Mucosa of descending colon (tissue), 3 donors: ENCODE measurements around the gene ARHGEF1. TPM values are rescaled to one million over a fixed set of nuclear protein-coding genes. Genes with fewer than 3 reads are reported as not detected.

Experiments used
- ATAC-seq: fragments of 200-7000 bp; cut with Tn5 transposase; one replicate; pipeline ENCODE4 v1.9.1; 2020; ENCODE audit warnings: mild to moderate bottlenecking, moderate library complexity
- DNase-seq, 3 donors: peaks; one replicate each; pipeline ENCODE4 v3.0.0-alpha.2; 2020
- H3K36me3 ChIP-seq: fragments of 200-600 bp; one replicate; pipeline ENCODE4 v1.8.0; 2021; ENCODE audit warnings: low read depth, mild to moderate bottlenecking
- H3K4me1 ChIP-seq: fragments of 200-600 bp; one replicate; pipeline ENCODE4 v1.8.0; 2021; ENCODE audit warnings: low read depth, mild to moderate bottlenecking
- H3K4me3 ChIP-seq: fragments of 200-600 bp; one replicate; pipeline ENCODE4 v1.8.0; 2021; ENCODE audit warnings: mild to moderate bottlenecking
- H3K9me3 ChIP-seq: fragments of 200-600 bp; one replicate; pipeline ENCODE4 v1.8.0; 2021; ENCODE audit warnings: mild to moderate bottlenecking
- intact Hi-C, 2 donors: fragments of 100-400 bp; cut with DNase I in 1 of 2; cut with micrococcal nuclease in 1 of 2; formaldehyde crosslinking; loops; one replicate each; pipeline versions ENCODE4 v1.11.0 to v1.11.1; 2022; cut with DNase I, micrococcal nuclease
- total RNA-seq, 3 donors: library from RNA; stranded (reverse); fragmentation: NEBNext Ultra II Directional in 2 of 3; extraction: Animal tissue kit (Norgen Biotek cat#: 25700) in 2 of 3; gene quantifications; one replicate each; pipeline versions ENCODE4 v1.2.1 to v1.2.4, GENCODE V29; 2021 to 2023
- TF ChIP-seq, protein P1 (sequence below): fragments of 200-600 bp; IDR thresholded peaks from one replicate; pipeline ENCODE4 v1.8.0; 2022; ENCODE audit warnings: antibody characterized with exemption, mild to moderate bottlenecking
- donor health status: DM: no; HTN: no; CAD: no; lungs with moderate emphysema.
- donor health status: DM: no; HTN: no; CAD: no.
- donor health status: DM: no; HTN: yes; CAD: no.

The ARHGEF1 gene
- total RNA-seq, 3 donors from 2014 or later = 84.9 to 125 (median 92.3) TPM

DNA sequence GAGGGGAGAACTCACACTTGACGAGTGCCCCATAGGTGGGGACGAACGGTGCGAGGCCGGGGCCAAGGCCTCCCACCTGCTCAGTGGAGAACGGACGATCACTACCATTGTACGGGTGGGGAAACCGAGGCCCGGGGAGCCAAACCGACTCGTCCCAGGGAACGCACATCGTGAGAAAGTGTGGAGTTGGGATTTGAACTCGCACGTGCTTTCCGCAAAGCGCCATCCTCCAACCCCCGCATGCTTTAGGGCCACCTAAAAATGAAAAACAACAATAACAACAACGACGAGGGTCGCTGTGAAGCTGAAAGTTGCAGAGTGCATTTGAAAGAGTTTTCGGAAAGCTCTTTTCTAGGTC is 458 bp downstream of the ARHGEF1 start:
- H3K9me3 ChIP-seq = no peaks in the 10 kb centered on the region
- DNase-seq = no peak
- no peak for ATAC-seq
- intact Hi-C loops = no loop called here
- peaks cover 36% of the 10 kb centered on the region for H3K4me1 ChIP-seq
- no peaks in the 10 kb centered on the region for H3K36me3 ChIP-seq
- H3K4me3 ChIP-seq = peak overlapping the region; percentile 93
- TF ChIP-seq, protein P1, sequence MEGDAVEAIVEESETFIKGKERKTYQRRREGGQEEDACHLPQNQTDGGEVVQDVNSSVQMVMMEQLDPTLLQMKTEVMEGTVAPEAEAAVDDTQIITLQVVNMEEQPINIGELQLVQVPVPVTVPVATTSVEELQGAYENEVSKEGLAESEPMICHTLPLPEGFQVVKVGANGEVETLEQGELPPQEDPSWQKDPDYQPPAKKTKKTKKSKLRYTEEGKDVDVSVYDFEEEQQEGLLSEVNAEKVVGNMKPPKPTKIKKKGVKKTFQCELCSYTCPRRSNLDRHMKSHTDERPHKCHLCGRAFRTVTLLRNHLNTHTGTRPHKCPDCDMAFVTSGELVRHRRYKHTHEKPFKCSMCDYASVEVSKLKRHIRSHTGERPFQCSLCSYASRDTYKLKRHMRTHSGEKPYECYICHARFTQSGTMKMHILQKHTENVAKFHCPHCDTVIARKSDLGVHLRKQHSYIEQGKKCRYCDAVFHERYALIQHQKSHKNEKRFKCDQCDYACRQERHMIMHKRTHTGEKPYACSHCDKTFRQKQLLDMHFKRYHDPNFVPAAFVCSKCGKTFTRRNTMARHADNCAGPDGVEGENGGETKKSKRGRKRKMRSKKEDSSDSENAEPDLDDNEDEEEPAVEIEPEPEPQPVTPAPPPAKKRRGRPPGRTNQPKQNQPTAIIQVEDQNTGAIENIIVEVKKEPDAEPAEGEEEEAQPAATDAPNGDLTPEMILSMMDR = no peak

DNA sequence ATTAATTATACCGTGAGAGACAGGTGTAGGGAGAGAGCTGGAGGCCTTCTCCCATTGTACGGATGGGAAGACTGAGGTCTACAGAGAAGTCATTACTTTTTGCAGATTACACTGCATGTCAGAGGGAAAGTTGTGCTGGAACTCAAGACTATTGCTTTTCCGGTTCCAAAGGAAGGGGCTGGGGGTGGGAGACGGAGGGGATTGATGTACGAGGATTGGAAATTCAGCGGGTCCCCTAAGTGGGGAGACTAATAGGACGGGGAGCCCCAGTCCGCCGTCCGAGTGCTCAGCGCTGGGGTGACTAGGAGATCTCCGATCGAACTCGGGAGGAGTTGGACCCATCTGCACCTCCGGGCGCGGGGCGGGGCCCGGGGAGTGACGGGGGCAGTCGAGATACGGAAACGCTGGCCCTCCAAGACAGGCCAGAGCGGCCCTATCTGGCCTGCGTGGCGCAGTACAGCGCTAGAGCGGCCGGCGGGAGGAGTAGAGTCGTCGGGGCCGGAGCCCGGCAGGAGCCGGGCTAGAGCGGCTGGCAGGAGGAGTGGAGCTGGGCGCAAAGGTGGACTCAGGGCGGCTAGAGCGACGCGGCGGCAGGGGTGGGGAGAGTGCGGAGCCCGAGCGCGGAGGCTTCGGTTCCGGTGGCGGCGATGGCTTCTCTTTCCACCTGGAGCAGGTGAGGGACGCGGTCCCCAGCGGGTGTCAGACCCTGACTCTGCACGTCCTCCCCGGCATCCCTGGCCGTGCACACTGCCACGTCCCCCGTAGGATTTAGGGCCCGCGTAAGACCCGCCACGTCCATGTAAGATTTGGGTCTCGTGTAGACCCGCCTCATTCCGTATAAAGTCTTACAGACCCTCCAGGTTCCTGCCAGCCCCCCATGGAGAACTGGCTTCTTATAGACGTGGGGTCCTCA is 1.1 kb downstream of the ARHGEF1 start:
- Histone ChIP-seq H3K36me3 (no peaks in the 10 kb centered on the region), H3K4me3 (peak overlapping the region; percentile 93), H3K9me3 (no peaks in the 10 kb centered on the region), H3K4me1 (peaks cover 36% of the 10 kb centered on the region)
- intact Hi-C loops = no loop called here
- TF ChIP-seq, protein P1 = no peak
- peak; percentile 94 to 99 (median 98) for DNase-seq
- ATAC-seq = peak; percentile 87

DNA sequence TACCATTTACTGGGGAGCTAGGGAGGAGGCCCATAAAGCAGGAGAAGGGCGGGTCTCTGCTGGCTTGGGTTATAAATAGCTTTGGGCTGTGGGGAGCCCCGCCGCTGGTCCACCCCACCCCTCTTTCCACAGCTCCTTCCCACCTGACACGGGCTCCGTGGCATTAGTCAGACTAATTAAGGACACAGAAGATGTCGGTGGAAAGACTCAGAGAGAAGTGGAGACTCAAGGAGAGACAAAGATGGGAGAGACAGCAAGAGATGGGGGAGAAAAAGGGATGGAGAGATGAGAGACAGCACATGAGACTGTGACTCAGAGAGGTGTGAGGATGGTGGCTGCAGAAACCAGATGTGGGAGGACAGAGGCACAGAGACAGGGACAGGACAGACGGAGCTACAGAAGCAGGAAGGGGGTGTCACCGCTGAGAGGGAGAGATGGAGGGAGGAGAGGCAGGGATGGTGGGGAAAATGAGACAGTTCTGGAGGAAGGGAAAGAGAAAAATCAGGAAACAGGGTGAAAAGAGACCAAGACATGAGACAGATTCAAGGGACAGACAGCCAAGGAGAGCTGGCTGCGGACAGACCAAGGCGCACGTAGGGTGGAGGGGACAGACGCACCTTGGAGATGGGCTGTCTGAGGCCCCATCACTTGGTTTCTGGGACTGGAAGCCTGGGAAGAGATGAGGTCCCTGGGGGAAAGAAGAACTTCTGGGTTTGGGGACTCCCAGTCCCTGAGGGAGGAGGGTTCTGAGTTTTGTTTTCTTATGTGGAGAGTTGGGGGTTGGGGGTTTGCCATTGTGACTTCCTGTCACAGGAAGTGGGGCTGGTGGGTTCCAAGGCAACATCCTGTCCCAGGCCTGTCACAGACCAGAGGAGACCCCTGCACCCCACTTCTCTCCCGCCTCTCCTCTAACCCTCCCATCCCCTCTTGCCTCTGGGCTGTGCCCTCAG is 4.1 kb downstream of the ARHGEF1 start:
- TF ChIP-seq, protein P1 = no peak
- intact Hi-C loops = no loop called here

DNA sequence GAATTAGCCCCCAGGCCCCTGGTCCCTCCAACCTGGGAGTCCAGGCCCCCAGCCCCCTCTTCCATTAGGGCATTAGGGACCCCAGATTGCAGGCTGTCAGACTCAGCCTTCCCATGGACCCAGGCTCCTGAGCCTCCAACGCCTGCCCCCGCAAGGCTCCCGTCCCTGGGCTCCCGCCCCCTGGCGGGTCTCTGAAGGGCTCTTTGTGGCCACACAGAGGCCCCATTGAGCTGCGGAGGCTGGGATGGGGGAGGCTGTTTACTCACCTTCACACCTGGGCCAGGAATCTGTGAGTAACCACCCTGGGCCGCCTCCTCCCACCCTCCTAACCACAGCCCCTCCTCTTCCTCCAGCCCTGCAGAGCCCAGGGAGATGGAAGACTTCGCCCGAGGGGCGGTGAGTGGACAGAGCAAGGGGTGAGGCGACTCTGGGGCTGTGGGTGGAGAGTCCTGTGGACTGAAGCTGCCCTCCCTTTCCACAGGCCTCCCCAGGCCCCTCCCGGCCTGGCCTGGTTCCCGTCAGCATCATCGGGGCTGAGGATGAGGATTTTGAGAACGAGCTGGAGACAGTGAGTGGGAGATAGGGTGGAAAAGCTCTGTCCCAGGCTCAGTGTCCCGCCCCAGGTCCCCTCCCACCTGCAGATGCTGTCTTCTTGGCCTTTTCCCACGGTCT is 4.9 kb downstream of the ARHGEF1 start:
- H3K9me3 ChIP-seq = no peaks in the 10 kb centered on the region
- TF ChIP-seq, protein P1 = no peak
- H3K4me1 ChIP-seq = peaks cover 33% of the 10 kb centered on the region
- intact Hi-C loops = no loop called here
- no peaks in the 10 kb centered on the region for H3K36me3 ChIP-seq
- ATAC-seq = peak; percentile 61
- peak; percentile 72 to 90 (median 78) for DNase-seq
- H3K4me3 ChIP-seq = no peak overlapping the region

More for the DNA sequence above, 4.1 kb downstream of the ARHGEF1 start:
- peaks cover 36% of the 10 kb centered on the region for H3K4me1 ChIP-seq
- DNase-seq = no peak
- ATAC-seq = peak; percentile 27
- H3K4me3 ChIP-seq = no peak overlapping the region
- H3K36me3 ChIP-seq = no peaks in the 10 kb centered on the region
- no peaks in the 10 kb centered on the region for H3K9me3 ChIP-seq

DNA sequence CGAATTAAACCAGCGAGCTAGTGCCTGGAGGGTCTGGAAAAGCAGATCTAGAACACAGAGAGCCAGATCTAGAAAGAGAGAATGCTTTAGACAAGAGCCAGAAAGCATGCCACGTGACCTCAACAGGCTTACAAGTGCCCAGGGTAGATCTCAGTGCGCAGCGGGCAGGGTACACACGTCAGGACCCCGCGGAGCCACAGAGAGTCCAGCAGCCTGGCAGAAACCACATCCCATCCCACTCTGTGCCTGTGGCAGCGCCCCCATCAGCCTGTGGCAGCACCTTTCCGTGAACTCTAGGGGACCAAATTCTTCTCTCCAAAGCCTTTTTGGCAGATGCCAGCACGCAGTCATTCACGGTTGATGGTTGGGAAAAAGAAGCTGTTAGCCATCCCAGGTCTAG is 5.9 kb downstream of the ARHGEF1 start:
- H3K9me3 ChIP-seq = no peaks in the 10 kb centered on the region
- no peak overlapping the region for H3K4me3 ChIP-seq
- intact Hi-C loops = no loop called here
- ATAC-seq = no peak
- no peaks in the 10 kb centered on the region for H3K36me3 ChIP-seq
- peaks cover 33% of the 10 kb centered on the region for H3K4me1 ChIP-seq
- no peak for DNase-seq
- TF ChIP-seq, protein P1 = no peak
